ENCODE data around the gene EIF4G3.

DNA sequence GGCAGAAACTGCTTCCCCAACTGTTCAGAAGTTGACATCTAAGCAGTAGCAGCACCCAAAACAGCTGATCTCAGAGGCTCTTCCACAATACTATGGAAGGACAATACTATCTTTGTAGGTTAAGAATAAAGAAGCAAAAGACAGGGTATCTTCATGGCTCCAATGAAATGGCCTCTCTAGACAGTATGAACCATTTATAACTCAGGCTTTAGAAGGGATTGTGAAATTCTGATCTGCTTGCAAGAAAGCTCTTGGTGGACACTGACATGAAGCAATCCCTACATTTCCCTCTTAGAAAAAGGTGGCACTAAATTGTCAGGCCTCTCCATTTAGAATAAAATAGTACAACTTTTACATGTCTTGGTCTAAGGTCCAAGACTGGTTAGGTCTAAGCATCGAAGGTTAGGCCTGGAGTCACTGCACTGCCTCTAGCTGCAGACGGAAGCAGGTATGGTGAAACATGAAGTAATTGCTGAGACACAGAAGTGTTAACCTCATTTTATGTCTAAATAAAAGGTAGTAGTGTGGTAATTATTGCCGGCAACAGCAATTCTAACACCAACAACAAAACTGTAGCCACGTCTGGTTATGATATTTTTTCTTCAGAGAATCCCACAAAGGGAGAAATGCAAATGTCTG, 339.0 kb downstream of the EIF4G3 start:
- TF ChIP-seq, protein P1, sequence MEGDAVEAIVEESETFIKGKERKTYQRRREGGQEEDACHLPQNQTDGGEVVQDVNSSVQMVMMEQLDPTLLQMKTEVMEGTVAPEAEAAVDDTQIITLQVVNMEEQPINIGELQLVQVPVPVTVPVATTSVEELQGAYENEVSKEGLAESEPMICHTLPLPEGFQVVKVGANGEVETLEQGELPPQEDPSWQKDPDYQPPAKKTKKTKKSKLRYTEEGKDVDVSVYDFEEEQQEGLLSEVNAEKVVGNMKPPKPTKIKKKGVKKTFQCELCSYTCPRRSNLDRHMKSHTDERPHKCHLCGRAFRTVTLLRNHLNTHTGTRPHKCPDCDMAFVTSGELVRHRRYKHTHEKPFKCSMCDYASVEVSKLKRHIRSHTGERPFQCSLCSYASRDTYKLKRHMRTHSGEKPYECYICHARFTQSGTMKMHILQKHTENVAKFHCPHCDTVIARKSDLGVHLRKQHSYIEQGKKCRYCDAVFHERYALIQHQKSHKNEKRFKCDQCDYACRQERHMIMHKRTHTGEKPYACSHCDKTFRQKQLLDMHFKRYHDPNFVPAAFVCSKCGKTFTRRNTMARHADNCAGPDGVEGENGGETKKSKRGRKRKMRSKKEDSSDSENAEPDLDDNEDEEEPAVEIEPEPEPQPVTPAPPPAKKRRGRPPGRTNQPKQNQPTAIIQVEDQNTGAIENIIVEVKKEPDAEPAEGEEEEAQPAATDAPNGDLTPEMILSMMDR (optimal IDR thresholded peaks at IDR 0.05 in 1 of 3, IDR thresholded peaks at IDR 0.05 in 1 of 3, conservative IDR thresholded peaks at IDR 0.05 in 1 of 3; ENCODE audit: extremely low read depth in 1 of 3, insufficient read depth in 2 of 3, low read length in 3 of 3): no peak
- TF ChIP-seq EZH2 (IDR thresholded peaks at IDR 0.05; ENCODE audit: low read length): no peak
